GM18858 (cell line): Measurements from ENCODE around the gene RNASE4.
"Not testable (repeated sequence)": the region's sequence is repeated elsewhere in the genome, so short reads cannot be mapped to it uniquely, and the experiment has no call there.

Source experiments
- ATAC-seq: cut with Tn5 transposase; IDR thresholded peaks from one replicate; pipeline ENCODE4 v1.9.1; 2021; ENCODE audit not compliant: unreplicated experiment

Gene RNASE4, protein sequence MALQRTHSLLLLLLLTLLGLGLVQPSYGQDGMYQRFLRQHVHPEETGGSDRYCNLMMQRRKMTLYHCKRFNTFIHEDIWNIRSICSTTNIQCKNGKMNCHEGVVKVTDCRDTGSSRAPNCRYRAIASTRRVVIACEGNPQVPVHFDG

GRCh38 chr14:20683891-20684661 is at the start of gene RNASE4:
Gene RNASE4, plus strand, starts transcription at chr14:20684560. Its CDS starts 14,812 bp downstream, at chr14:20699372.
- ATAC-seq, result no peak

DNA sequence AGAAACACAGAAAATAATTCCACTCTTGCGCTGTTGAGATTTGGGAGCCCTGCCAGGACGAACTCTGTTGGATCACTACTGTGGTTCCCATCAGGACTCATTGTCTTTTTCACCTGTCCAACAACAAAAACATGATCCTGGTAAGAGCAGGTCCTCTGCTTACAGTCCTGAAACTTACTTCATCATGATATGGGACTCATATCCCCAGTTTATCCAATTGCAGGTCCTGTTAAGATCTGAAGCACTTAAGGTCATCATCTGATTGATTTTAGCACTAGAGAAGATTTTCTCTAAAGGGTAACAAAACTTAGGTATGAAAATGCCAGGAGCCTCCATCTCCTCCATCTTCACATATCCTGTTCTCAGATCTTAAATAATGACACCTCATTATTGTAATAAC is 42.8 kb upstream of the RNASE4 start, which contains the start of gene OR6S1:
Gene OR6S1 (minus strand): TSS at position 101 of the 400 bp plus-strand sequence. CDS start 0 bp downstream, at position 101.
- no peak for ATAC-seq

- ATAC-seq, result no peak
These were observed 42.2 kb upstream of the RNASE4 start for GRCh38 chr14:20642182-20642581.

DNA sequence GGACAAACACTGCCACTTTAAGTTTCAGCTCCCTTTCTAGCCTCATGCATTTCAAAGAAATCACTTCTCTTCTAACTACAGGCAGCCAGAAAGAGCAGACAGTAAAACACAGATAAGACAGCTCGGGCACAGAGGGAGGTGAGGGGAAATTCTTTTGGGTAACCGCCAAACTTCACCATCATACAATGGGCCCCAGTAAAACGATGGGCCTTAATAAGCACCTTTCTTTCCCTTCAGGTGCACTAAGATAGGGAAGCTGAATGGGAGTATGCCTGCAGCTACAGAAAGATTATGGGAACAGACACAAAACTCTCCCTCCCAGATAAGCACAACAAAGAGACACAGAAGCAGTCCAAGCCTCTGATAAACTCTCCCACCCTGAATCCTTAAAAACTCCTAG is 41.6 kb upstream of the RNASE4 start:
- ATAC-seq, result not testable (repeated sequence)

DNA sequence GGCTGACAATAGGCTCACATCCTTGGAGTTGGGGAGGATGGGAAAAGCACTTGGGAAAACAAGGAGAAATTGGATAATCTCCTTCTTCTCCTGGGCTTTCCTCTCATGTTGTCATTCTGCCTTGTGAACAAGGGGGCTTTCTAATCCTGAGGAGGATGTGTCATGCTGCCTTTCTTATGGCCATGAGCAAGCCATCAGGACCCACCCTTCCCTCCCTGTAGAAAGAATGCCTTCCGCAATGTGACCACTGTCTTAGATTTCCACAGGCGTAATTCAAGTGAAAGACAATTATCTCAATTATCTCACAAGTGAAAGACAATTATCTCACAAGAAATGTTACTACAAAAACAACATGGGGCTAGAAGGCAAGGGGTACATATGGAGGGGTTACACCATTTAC is 39.8 kb upstream of the RNASE4 start:
- no peak for ATAC-seq

- ATAC-seq, result no peak
These were observed 38.9 kb upstream of the RNASE4 start for GRCh38 chr14:20645481-20645880.

DNA sequence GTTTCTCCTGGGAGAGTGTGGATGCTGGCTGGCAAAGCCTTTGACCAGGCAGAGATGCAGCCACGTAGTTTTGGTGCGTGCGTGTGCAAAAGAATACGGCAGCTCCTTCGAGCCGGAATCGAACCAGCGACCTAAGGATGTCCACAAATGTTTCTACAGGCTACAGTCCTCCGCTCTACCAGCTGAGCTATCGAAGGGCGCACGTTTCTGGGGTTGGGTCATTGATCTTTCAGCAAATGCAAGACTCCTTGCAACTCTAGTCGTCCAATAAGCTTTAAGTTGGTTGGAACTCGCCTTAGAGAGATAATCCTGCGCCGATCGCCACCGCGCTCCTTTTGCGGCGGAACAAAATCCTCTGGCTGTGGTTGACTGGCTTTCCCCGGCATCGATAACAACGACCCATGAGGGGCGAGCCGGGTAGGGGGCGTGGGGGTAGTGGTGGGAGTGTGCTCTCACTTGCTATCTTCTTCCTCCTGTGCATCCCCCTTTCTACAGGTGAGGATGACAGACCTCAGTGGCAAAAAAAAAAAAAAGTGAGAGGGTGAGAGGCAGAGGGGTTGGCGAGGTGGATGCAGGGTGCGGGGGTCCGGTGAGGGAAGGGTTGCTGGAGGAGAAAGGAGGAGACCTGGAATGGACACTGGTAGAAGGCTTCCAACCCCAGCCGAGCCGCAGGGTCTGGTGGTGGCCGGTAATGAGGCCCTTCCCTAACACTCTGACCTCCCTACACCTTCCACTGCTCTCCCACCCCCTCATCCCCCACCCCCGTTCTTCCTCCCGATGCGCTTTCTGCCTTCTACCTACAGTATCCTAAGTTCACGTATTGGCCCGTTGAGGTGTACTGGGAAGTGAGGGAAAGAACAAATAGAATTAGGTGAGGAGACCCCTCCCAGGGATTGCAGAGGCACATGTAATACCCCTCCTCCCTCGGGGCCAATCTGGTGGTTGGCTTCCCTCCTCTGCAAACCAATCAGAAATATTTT is 31.1 kb upstream of the RNASE4 start:
- ATAC-seq, result no peak

DNA sequence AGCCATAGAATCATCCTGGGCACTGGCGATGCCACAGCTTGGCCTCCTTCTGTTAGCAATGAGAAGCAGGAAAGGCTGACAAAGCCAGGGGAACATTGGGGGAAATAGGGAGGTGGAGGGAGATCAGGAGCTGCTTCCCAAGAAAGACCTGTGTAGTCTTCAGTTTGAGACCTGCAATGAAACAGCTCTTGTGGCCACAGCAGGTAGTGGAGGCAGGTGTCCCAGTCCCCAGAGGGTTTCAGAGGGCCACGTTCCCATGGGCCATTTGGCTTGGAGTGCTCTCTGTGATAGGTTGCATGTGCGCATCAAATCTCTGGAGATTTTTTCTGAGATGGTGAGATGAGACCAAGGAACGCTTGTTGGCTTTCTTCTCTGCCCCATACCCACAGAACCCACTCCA is 28.5 kb upstream of the RNASE4 start:
- no peak for ATAC-seq

DNA sequence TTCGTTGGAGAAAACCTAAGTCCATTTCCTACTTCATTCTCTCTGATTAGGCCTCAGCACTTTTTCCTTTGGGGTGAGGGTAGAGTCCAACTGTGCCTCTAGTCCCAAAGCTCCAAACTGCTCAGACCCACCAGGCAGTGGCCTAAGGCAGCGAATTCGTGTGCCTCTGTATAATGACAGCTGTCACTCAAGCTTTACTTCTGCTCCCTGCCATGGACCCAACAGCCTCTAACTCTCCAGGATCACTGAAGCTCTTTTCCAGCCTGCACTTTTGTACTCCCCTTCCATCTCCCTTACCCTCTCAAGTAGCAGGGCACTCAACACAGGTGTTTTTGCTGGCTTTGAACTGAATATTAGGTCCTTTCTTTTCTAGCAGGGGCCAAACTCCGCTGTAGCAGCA is 28.1 kb upstream of the RNASE4 start:
- no peak for ATAC-seq

DNA sequence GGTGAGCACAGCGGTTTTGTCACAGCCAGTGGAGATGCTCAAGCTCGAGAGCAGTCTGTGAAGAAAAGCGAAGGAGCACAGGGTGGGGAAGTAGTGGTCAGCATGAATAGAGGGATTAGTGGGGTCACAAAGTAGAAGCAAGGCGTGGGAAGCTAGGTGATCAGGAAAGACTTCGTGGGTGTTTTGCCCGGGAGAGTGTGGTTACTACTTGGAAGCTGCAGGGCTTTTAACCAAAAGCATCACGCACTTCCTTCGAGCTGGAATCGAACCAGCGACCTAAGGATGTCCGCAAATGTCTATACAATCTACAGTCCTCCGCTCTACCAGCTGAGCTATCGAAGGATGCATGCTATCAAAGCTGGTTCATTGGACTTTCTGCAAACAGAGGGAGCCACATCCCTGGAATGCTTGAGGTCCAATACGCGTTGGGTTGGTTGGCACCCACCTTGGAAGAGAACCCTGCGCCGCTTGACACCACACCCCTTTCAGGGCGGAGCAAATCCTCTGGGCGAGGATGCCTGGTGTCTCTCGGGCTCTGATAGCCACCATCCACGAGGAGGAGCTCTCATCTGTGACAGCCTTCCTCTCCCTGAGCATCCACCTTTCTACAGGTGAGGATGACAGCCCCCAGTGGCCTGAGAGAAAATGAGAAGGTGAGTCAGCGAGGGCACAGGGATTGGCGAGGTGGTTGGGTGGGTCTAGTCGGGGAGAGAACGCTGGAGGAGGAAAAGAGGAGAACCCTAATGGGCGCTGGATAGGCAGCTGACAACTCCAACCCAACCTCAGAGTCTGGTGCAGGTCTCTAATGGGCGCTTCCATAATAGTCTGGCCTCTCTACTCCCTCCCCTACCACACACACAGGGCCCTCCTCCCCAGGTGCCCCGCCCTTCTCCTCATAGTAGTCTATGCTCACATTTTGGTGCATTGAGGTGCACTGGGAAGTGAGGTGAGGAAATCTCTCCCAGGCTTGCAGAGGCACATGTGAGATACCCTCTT is 26.8 kb upstream of the RNASE4 start:
- no peak for ATAC-seq

- ATAC-seq, result no peak
These were observed 26.1 kb upstream of the RNASE4 start for GRCh38 chr14:20658246-20658645.

GRCh38 chr14:20659336-20659735 is 25.0 kb upstream of the RNASE4 start:
- no peak for ATAC-seq

DNA sequence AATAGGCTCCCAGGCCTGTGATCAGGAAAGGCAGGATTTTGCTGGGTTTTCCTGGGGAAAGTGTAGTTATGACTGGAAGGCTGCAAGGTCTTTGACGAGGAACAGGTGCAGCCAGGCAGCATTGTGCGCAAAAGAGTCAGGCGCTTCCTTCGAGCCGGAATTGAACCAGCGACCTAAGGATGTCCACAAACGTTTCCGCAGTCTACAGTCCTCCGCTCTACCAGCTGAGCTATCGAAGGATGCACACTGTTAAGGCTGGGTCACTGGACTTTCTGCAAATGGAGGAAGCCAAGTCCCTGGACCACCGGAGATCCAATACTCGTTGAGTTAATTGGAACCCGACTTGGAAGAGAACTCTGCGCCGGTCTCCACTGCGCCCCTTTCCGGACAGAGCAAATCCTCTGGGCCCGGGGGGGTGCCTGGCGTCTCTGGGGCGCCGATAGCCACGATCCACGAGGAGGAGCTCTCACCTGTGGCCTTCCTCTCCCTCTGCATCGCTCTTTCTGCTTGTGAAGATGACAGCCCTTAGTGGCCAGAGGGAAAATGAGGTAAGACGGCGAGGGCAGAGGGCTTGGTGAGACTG is 24.5 kb upstream of the RNASE4 start:
- no peak for ATAC-seq

DNA sequence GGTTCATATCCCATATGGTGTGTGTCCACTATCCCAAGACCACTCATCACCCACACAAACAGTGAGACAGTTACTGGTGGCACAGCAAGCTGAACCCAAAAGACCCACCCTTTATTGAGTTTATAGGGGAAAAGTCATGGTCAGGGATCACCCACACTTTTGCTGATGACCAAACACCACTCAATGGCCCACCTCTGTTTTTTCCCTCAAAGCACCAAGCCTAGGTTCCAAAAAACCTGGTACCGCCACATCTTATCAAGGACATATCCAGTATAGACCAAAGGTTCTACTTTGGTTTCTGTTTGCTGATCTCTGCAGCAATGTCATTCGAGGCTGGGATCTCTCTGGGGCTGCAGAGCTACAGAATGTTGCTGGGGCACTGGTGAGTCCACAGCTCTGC is 23.2 kb upstream of the RNASE4 start:
- ATAC-seq, result no peak

GRCh38 chr14:20662968-20663732 is 21.2 kb upstream of the RNASE4 start:
- peak; percentile 63 for ATAC-seq

DNA sequence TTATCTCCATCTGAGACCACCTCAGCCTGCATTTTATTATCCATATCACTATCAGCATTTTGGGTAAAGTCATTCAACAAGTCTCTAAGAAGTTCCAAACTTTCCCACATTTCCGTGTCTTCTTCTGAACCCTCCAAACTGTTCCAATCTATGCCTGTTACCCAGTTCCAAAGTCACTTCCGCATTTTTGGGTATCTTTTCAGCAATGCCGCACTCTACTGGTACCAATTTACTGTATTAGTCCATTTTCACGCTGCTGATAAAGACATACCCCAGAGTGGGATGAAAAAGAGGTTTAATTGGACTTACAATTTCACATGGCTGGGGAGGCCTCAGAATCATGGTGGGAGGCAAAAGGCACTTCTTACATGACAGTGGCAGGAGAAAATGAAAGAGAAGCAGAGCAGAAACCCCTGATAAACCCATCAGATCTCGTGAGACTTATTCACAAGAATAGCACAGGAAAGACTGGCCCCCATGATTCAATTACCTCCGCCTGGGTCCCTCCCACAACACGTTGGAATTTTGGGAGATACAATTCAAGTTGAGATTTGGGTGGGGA is 17.9 kb upstream of the RNASE4 start:
- not testable (repeated sequence) for ATAC-seq

- ATAC-seq, result peak; percentile 84
These were observed 16.4 kb upstream of the RNASE4 start for GRCh38 chr14:20667957-20668356.

DNA sequence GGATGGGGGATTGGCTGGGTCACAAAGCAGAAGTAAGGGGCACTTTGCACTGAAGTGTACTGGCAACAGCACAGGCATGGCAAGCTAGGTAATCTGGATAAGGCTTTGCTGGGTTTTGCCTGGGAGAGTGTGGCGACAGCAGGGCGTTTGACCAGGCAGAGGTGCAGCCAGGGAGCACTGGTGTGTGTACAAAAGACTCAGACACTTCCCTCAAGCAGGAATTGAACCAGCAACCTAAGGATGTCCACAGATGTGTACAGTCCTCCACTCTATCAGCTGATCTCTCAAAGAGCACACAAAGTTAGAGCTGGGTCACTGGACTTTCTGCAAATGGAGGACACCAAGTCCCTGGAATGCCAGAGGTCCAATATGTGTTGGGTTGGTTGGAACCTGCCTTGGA is 15.4 kb upstream of the RNASE4 start:
- ATAC-seq, result no peak
